Uterus (tissue), 2 donors: ENCODE results near the gene TRIOBP.

Experiments used
- CTCF ChIP-seq, 4 experiments: fragments of 200-600 bp in 2 of 4; fragments of 450-650 bp in 2 of 4; sonication (generic) in 2 of 4; IDR thresholded peaks; one replicate each; pipeline ENCODE4 v1.5.1; 2016 to 2019; ENCODE audit warnings: antibody characterized with exemption in 4 of 4, mild to moderate bottlenecking in 2 of 4, moderate library complexity in 1 of 4
- POLR2A ChIP-seq, 2 donors: fragments of 450-650 bp; IDR thresholded peaks; one replicate each; pipeline ENCODE4 v1.6.1; 2016; ENCODE audit warnings: antibody characterized with exemption in 2 of 2, mild to moderate bottlenecking in 1 of 2, moderate library complexity in 1 of 2

DNA sequence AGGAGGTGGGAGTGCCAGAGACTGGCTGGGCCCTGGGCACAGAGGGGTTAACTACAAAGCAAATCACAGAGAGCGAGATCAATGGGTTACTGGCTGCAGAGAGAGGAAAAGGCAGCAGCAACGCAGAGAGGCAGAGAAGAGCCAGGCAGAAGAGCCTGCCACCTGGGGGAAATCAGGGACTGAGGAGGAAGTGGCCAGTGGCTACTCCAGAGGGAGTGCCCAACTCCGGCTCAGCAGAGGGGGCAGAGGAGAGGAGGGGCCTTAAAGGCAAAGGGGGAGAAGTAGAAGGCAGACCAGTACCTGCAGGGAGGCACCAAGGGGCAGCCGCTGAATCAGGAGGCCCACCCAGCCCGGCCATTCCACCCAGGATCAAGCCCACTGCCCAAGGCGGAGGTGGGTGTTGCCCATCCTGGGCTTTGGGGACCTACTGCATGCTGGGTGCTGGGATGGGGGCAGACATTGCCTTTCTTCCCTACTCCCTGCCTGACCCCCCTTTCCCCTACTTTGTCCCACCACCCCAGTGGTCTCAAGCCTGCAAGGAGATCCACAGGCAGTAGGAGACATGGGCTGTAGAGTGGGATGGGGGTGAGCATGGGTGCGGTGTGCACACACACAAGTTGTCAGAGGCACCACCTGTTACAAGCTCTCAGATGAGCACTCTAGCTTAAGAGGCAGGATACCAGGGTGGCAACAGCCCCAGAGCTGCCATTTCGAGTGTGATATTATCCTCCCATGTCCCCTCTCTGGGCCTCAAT is 125.4 kb downstream of the TRIOBP start:
- TF ChIP-seq CTCF (IDR thresholded peaks at IDR 0.05) (no peak), POLR2A (IDR thresholded peaks at IDR 0.05) (no peak)
